Ishikawa (cell line): ENCODE results near the gene KDM2B.

Experiments
- CEBPB ChIP-seq: IDR thresholded peaks from 2 replicates; pipeline ENCODE4 v1.6.1; 2012
- CREB1 ChIP-seq: IDR thresholded peaks from 2 replicates; pipeline ENCODE4 v1.6.1; 2012; ENCODE audit warnings: low read depth
- EGR1 ChIP-seq: IDR thresholded peaks from 2 replicates; pipeline ENCODE4 v1.6.1; 2012
- EP300 ChIP-seq: IDR thresholded peaks from 2 replicates; pipeline ENCODE4 v1.6.1; 2012; ENCODE audit warnings: borderline replicate concordance
- FOXM1 ChIP-seq: IDR thresholded peaks from 2 replicates; pipeline ENCODE4 v1.6.1; 2012; ENCODE audit warnings: low read depth, borderline replicate concordance
- NFIC ChIP-seq: IDR thresholded peaks from 2 replicates; pipeline ENCODE4 v1.6.1; 2012
- RAD21 ChIP-seq: IDR thresholded peaks from 2 replicates; pipeline ENCODE4 v1.6.1; 2012; ENCODE audit warnings: low read depth
- TAF1 ChIP-seq: IDR thresholded peaks from 2 replicates; pipeline ENCODE4 v1.6.1; 2012; ENCODE audit warnings: low read depth, mild to moderate bottlenecking
- TCF12 ChIP-seq: IDR thresholded peaks from 2 replicates; pipeline ENCODE4 v1.6.1; 2012; ENCODE audit warnings: low read depth
- TEAD4 ChIP-seq: IDR thresholded peaks from 2 replicates; pipeline ENCODE4 v1.6.1; 2012
- YY1 ChIP-seq: IDR thresholded peaks from 2 replicates; pipeline ENCODE4 v1.6.1; 2012; ENCODE audit warnings: low read depth
- ZBTB7A ChIP-seq: IDR thresholded peaks from 2 replicates; pipeline ENCODE4 v1.6.1; 2012; ENCODE audit warnings: low read depth
- TF ChIP-seq, protein P1 (sequence below): IDR thresholded peaks from 2 replicates; pipeline ENCODE4 v1.6.1; 2012
- TF ChIP-seq, protein P2 (sequence below): IDR thresholded peaks from 2 replicates; pipeline ENCODE4 v1.6.1; 2012; ENCODE audit warnings: low read depth, mild to moderate bottlenecking
- TF ChIP-seq, protein P3 (sequence below): IDR thresholded peaks from 2 replicates; pipeline ENCODE4 v1.6.1; 2012

The KDM2B gene

DNA sequence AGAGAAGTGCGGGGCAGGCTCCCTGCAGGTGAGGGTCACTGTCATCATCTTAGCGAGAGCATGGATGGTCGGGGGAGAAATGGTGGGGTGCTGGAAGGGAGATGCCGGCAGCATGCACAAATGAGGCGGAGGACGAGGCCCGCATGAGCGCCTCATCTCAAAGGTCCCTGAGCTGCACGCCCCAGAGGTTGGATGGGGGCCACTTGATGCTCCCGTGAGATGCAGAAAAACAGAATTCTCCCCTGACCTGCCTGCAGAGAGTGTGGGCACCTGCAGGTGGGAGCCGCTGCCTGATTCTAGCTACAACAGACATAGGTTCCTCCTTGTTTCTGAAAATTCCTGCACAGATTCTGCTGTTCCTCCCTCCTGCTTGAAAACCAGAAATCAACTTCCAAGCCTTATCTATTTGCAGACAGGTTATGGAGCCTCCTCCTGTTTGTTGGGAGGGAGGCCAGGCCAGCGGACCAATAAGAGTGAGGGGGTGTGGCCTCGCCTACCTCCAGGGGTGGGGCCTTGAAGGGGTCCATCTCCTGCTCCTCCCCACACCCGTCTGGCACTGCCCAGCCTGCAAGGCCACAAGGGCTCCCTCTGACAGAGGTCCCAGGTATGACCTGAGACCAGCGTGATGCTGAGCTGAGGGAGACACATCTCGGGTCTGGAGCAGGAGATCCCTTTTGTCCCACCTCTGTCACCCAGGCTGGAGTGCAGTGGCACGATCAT is 67.2 kb downstream of the KDM2B start:
- TF ChIP-seq CEBPB, result no peak
- no peak for TF ChIP-seq YY1
- no peak for TF ChIP-seq RAD21
- no peak for TF ChIP-seq CREB1
- TF ChIP-seq TCF12, result no peak
- no peak for TF ChIP-seq TEAD4
- TF ChIP-seq FOXM1, result no peak
- no peak for TF ChIP-seq TAF1
- TF ChIP-seq NFIC, result no peak
- TF ChIP-seq, protein P1, sequence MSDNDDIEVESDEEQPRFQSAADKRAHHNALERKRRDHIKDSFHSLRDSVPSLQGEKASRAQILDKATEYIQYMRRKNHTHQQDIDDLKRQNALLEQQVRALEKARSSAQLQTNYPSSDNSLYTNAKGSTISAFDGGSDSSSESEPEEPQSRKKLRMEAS, result no peak
- no peak for TF ChIP-seq EP300
- TF ChIP-seq, protein P2, sequence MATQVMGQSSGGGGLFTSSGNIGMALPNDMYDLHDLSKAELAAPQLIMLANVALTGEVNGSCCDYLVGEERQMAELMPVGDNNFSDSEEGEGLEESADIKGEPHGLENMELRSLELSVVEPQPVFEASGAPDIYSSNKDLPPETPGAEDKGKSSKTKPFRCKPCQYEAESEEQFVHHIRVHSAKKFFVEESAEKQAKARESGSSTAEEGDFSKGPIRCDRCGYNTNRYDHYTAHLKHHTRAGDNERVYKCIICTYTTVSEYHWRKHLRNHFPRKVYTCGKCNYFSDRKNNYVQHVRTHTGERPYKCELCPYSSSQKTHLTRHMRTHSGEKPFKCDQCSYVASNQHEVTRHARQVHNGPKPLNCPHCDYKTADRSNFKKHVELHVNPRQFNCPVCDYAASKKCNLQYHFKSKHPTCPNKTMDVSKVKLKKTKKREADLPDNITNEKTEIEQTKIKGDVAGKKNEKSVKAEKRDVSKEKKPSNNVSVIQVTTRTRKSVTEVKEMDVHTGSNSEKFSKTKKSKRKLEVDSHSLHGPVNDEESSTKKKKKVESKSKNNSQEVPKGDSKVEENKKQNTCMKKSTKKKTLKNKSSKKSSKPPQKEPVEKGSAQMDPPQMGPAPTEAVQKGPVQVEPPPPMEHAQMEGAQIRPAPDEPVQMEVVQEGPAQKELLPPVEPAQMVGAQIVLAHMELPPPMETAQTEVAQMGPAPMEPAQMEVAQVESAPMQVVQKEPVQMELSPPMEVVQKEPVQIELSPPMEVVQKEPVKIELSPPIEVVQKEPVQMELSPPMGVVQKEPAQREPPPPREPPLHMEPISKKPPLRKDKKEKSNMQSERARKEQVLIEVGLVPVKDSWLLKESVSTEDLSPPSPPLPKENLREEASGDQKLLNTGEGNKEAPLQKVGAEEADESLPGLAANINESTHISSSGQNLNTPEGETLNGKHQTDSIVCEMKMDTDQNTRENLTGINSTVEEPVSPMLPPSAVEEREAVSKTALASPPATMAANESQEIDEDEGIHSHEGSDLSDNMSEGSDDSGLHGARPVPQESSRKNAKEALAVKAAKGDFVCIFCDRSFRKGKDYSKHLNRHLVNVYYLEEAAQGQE, result no peak

DNA sequence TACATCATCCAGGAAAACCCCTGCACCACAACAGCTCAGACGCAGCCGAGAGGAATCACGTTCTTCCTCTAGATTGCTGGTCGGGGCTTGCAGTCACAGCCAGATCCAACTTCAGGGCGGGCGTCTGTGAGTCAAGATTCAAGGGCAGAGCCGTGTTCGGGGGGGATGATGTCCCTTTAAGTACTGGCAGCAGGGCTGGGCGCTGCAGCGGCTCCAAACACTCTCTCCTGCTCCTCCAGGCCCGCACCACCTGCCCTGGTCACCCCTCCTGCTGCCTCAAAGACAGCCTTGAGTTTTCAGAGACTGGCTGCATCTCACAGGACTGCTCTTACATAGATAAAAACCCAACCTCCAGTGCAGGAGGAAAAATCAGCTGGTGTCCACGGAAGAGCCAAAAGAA is 68.3 kb downstream of the KDM2B start:
- TF ChIP-seq YY1, result no peak
- TF ChIP-seq TAF1, result no peak
- TF ChIP-seq, protein P2, result no peak
- TF ChIP-seq CEBPB, result no peak
- TF ChIP-seq FOXM1, result no peak
- no peak for TF ChIP-seq EGR1
- TF ChIP-seq, protein P3, sequence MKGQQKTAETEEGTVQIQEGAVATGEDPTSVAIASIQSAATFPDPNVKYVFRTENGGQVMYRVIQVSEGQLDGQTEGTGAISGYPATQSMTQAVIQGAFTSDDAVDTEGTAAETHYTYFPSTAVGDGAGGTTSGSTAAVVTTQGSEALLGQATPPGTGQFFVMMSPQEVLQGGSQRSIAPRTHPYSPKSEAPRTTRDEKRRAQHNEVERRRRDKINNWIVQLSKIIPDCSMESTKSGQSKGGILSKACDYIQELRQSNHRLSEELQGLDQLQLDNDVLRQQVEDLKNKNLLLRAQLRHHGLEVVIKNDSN, result no peak
- TF ChIP-seq EP300, result no peak
- no peak for TF ChIP-seq TCF12
- no peak for TF ChIP-seq CREB1
- no peak for TF ChIP-seq ZBTB7A
- no peak for TF ChIP-seq RAD21
- TF ChIP-seq NFIC, result no peak

DNA sequence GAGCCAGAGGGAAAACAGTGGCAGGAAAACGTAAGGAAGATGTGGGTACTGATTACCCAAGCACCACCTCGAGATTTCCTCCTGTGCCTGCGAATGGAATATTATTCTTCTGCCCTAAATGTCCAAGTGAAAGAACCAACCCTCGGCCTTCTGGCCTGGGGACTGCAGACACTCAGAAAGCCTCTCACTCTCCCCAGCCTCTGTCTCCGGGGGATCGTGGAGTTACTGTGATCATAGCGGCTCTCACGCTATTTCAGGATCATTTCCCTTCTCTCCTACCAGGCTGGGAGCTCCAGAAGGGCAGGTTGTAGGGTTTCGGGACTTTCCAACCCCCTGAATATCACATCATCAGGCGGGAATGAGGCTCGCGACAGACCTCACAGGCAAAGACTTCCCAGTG is 68.9 kb downstream of the KDM2B start:
- TF ChIP-seq CEBPB (no peak), NFIC (no peak), TEAD4 (no peak), FOXM1 (no peak), EP300 (no peak), RAD21 (no peak), TCF12 (no peak), ZBTB7A (no peak), YY1 (no peak), CREB1 (no peak), EGR1 (no peak)
- TF ChIP-seq, protein P3, result no peak
- TF ChIP-seq, protein P1, result no peak

DNA sequence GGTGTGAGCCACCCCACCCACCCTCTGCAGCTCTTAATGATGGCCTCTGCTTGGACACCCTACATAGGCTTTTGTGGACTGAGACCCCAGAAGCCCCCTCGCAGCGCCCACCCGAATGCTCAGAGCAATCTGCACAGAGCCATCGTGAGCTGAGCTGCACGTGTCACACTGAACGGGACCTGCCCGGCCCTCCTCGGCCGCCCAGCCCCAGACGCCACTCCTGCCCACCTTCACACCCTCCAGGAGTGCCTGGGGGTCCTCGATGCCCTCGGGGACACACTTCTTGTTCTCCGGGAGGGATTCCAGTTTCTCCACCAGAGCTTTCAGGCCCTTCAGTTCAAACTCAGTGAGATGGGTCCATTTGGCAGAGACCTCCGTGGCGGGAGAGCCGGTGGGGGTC is 71.5 kb downstream of the KDM2B start:
- TF ChIP-seq TEAD4 (no peak), TAF1 (no peak), RAD21 (no peak), FOXM1 (no peak), EGR1 (no peak), CREB1 (no peak), TCF12 (no peak), CEBPB (no peak), YY1 (no peak)
- TF ChIP-seq, protein P1, result no peak
- TF ChIP-seq, protein P3, result no peak
- TF ChIP-seq, protein P2, result no peak
